Measurements from ENCODE around the gene U2AF2. TPM values are rescaled to one million over a fixed set of nuclear protein-coding genes. Genes with fewer than 3 reads are reported as not detected.
"Not testable (repeated sequence)": the region's sequence is repeated elsewhere in the genome, so short reads cannot be mapped to it uniquely, and the experiment has no call there.

U2AF2 gene
- total RNA-seq, 1 donor from 2014 or later: 140 TPM

DNA sequence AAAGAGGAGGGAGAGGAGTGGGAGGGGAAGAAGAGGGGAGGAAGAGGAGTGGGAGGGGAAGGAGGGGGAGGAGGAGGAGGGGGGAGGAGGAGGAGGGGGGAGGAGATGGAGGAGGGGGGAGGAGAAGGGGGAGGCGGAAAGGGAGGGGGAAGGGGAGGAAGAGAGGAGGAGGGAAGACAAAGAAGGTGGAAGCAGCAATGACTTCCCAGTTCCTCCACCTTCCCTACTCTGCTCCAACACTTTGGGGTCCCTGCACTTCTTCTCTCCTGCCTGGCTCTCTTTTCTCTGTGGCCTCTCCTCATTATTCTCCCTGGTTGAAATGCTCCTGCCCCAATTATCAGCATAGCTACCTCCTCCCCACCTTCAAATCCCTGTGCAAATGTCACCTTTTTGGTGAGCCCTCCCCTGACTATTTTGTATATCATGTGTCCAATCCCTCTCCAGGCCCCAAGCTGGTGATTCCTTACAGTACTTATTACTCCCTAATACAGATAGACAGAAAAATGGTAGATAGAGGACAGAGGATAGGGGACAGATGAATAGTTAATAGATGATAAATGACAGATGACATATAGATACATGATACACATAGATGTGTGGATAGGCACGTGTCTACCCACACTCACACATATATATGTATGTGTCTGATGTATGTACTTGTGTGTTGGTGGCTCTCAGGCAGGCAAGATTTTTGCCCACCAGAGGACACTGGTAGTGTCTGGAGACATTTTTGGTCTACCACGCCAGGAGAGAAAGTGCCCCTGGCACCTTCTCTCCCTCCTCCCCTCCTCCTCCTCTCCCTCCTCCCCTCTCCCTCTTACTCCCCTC is 58.2 kb downstream of the U2AF2 start:
- no peak for DNase-seq (ENCODE audit: low read depth)

DNA sequence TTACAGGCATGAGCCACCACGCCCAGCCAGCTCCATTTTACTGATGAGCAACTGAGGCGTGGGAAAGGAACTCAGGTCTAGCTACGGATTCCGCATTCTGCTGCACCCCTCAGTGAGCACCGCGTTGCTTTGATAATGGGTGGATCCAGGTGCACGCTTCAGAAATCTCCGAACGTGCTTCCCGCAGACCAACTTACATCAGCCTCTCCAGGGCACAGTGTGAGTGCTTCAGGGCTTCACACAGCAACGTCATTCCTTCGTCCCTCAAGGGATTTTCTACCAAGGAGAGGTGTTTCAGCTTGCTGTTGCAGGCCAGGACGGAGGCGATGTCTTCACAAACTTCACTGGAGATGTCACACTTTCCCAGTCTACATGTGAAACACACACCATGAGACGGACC is 61.7 kb downstream of the U2AF2 start:
- DNase-seq (ENCODE audit: low read depth): no peak

- DNase-seq (ENCODE audit: low read depth): no peak
Observed at GRCh38 chr19:55717251-55717650, 62.4 kb downstream of the U2AF2 start.

DNA sequence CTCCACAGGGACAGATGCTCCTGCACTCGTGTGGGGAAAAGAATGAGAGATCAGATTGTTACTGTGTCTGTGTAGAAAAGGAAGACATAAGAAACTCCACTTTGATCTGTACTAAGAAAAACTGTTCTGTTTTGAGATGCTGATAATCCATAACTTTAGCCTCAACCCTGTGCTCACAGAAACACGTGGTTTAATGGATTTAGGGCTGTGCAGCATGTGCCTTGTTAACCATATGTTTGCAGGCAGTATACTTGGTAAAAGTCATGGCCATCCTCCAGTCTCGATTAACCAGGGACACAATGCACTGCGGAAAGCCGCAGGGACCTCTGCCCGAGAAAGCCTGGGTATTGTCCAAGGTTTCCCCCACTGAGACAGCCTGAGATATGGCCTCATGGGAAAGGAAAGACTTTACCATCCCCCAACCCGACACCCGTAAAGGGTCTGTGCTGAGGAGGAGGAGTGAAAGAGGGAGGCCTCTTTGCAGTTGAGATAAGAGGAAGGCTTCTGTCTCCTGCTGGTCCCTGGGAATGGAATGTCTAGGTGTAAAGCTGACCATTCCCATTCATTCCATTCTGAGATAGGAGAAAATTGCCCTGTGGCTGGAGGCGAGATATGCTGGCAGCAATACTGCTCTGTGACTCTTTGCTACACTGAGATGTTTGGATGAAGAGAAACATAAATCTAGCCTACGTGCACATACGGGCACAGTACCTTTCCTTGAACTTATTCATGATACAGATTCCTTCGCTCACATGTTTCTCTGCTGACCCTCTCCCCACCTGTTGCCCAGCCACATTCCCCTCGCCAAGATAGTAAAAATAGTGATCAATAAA is 63.3 kb downstream of the U2AF2 start:
- DNase-seq (ENCODE audit: low read depth): not testable (repeated sequence)

DNA sequence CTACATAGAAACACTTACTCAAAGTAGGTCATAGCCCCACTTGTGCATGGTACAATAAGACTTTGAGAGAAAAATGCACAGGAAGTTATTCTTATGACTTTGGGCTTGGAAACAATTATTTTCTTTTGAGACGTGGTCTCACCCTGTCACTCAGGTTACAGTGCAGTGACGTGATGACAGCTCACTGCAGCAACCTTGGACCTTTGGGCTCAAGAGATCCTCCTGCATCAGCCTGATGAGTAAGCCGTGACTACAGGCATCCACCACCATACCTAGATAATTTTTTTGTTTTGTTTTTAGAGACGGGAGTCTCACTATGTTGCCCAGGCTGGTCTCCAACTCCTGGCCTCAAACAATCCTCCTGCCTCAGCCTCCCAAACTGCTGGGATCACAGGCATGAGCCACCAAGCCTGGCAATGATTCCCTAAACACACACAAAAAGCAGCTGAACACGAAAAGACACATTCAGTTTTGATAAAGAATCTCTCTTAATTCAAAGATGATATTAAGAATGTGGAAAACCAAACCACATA is 65.4 kb downstream of the U2AF2 start:
- DNase-seq (ENCODE audit: low read depth): no peak

DNA sequence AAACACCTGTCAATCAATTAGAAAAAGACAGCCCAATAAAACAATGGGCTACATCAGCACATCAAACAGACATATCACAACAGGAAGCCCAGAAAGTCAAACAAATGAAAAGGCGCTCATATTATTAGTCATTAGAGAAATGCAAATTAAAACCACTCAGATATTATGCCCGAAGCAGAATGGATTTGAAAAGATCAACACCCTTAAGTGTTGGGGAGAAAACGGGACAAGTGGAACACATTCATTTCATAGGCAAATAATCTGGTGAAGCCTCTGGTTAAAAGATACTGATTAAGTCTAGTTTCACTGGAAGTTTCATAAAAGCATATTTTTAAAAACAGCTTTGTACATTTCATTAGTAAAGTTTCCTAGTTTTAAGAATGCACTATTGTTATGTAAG is 66.0 kb downstream of the U2AF2 start:
- no peak for DNase-seq (ENCODE audit: low read depth)

DNA sequence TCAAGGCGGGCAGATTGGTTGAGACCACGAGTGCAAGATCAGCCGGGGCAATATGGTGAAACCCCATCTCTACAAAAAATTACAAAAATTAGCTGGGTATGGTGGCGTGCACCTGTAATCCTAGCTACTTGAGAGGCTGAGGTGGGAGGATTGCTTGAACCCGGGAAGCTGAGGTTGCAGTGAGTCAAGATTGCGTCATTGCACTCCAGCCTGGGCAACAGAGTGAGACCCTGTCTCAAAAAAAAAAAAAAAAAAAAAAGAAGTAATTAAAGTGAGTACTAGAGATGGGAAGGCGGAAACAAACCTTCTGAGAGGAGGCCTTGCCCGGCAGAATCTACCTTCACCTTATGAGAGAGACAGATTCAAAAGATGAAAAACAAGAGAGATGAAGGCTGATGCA is 68.7 kb downstream of the U2AF2 start:
- DNase-seq (ENCODE audit: low read depth): no peak

Other genes with a start within 250 kb of the U2AF2 start
- 13.6 and 45.3 TPM in 2 replicates for gene UBE2S, start 247.2 kb upstream of the U2AF2 start, total RNA-seq
- not detected in 2 replicates for gene SHISA7, start 211.7 kb upstream of the U2AF2 start, total RNA-seq
- 64.3 and 69.8 TPM in 2 replicates for gene ISOC2, start 193.4 kb upstream of the U2AF2 start, total RNA-seq
- not detected in 2 replicates for gene C19orf85, start 190.3 kb upstream of the U2AF2 start, total RNA-seq
- gene ZNF628, start 178.4 kb upstream of the U2AF2 start, total RNA-seq: 3.5 and 6.0 TPM in 2 replicates
- gene NAT14, start 169.8 kb upstream of the U2AF2 start, total RNA-seq: 21.2 and 39.4 TPM in 2 replicates
- 5.0 and 69.4 TPM in 2 replicates for gene SSC5D, start 166.6 kb upstream of the U2AF2 start, total RNA-seq
- 2.1 TPM in 1 of 2 replicates, not detected in the other for gene SBK2, start 117.9 kb upstream of the U2AF2 start, total RNA-seq
- gene SBK3, start 109.5 kb upstream of the U2AF2 start, total RNA-seq: not detected in 2 replicates
- gene ZNF579, start 74.2 kb upstream of the U2AF2 start, total RNA-seq: 3.1 and 12.4 TPM in 2 replicates
- 4.2 and 7.4 TPM in 2 replicates for gene FIZ1, start 55.5 kb upstream of the U2AF2 start, total RNA-seq
- 8.3 and 9.3 TPM in 2 replicates for gene ZNF524, start 54.7 kb upstream of the U2AF2 start, total RNA-seq
- gene ZNF865, start 49.4 kb upstream of the U2AF2 start, total RNA-seq: 1.0 and 5.8 TPM in 2 replicates
- gene ZNF784, start 30.5 kb upstream of the U2AF2 start, total RNA-seq: 3.5 and 7.0 TPM in 2 replicates
- gene ZNF580, start 14.0 kb upstream of the U2AF2 start, total RNA-seq: 0.52 and 5.8 TPM in 2 replicates
- 17.3 and 22.1 TPM in 2 replicates for gene ZNF581, start 11.4 kb upstream of the U2AF2 start, total RNA-seq
- 3.0 and 13.4 TPM in 2 replicates for gene CCDC106, start 6.8 kb upstream of the U2AF2 start, total RNA-seq
- gene EPN1, start 20.2 kb downstream of the U2AF2 start, total RNA-seq: 42.4 and 248 TPM in 2 replicates
- gene NLRP9, start 83.4 kb downstream of the U2AF2 start, total RNA-seq: not detected in 2 replicates
- not detected in 2 replicates for gene RFPL4A, start 104.1 kb downstream of the U2AF2 start, total RNA-seq
- 0.87 TPM in 1 of 2 replicates, not detected in the other for gene RFPL4AL1, start 114.1 kb downstream of the U2AF2 start, total RNA-seq
- gene NLRP11, start 177.0 kb downstream of the U2AF2 start, total RNA-seq: not detected in 2 replicates
- not detected in 2 replicates for gene NLRP4, start 181.5 kb downstream of the U2AF2 start, total RNA-seq